Tibial nerve (tissue), 4 donors: ENCODE data around the gene TAF4.

Source experiments
- EP300 ChIP-seq, 2 donors: sonication (generic); formaldehyde crosslinking; IDR thresholded peaks; one replicate each; pipeline ENCODE4 v1.6.1; 2017; ENCODE audit warnings: antibody characterized with exemption in 2 of 2, mild to moderate bottlenecking in 1 of 2
- POLR2A ChIP-seq, 2 donors: fragments of 450-650 bp; IDR thresholded peaks; one replicate each; pipeline ENCODE4 v1.6.1; 2017; ENCODE audit warnings: antibody characterized with exemption in 2 of 2, mild to moderate bottlenecking in 2 of 2, moderate library complexity in 2 of 2
- TF ChIP-seq, protein P1 (sequence below), 5 experiments: fragments of 200-600 bp in 3 of 5; fragments of 450-650 bp in 2 of 5; sonication (generic) in 3 of 5; IDR thresholded peaks; one replicate each; pipeline ENCODE4 v1.5.1; 2016 to 2019; ENCODE audit warnings: antibody characterized with exemption in 5 of 5, mild to moderate bottlenecking in 3 of 5, moderate library complexity in 2 of 5

DNA sequence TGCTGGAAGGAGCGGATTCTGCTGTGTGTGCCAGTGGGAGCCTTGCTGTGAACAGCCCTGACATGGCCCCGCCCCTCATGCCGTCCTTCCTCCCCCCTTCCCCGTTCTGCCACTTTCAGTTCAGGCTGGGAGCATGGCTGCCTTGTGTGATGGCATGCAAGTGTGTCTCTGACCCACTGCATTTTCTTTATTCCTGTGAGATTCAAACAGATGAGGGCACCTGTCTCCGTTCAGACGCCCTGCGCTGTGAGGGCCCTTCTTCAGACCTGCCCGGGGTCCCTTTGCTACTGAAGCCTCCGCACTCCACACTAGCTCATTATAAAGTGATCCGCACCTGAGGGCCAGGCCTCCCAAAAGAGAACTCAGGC, 88.3 kb downstream of the TAF4 start:
- TF ChIP-seq, protein P1, sequence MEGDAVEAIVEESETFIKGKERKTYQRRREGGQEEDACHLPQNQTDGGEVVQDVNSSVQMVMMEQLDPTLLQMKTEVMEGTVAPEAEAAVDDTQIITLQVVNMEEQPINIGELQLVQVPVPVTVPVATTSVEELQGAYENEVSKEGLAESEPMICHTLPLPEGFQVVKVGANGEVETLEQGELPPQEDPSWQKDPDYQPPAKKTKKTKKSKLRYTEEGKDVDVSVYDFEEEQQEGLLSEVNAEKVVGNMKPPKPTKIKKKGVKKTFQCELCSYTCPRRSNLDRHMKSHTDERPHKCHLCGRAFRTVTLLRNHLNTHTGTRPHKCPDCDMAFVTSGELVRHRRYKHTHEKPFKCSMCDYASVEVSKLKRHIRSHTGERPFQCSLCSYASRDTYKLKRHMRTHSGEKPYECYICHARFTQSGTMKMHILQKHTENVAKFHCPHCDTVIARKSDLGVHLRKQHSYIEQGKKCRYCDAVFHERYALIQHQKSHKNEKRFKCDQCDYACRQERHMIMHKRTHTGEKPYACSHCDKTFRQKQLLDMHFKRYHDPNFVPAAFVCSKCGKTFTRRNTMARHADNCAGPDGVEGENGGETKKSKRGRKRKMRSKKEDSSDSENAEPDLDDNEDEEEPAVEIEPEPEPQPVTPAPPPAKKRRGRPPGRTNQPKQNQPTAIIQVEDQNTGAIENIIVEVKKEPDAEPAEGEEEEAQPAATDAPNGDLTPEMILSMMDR (IDR thresholded peaks at IDR 0.05): no peak
- no peak for TF ChIP-seq EP300 (IDR thresholded peaks at IDR 0.05)
- no peak for TF ChIP-seq POLR2A (IDR thresholded peaks at IDR 0.05)
